Measurements from ENCODE around the gene UGT1A6.

UGT1A6 gene

DNA sequence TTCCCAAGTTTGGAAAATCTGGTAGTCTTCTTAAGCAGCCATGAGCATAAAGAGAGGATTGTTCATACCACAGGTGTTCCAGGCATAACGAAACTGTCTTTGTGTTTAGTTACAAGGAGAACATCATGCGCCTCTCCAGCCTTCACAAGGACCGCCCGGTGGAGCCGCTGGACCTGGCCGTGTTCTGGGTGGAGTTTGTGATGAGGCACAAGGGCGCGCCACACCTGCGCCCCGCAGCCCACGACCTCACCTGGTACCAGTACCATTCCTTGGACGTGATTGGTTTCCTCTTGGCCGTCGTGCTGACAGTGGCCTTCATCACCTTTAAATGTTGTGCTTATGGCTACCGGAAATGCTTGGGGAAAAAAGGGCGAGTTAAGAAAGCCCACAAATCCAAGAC is 79.5 kb downstream of the UGT1A6 start:
- DNase-seq, result no peak

GRCh38 chr2:233772583-233772982 is 79.9 kb downstream of the UGT1A6 start:
- no peak for DNase-seq

- no peak for DNase-seq
Measured at GRCh38 chr2:233773854-233774253, 81.2 kb downstream of the UGT1A6 start.

DNA sequence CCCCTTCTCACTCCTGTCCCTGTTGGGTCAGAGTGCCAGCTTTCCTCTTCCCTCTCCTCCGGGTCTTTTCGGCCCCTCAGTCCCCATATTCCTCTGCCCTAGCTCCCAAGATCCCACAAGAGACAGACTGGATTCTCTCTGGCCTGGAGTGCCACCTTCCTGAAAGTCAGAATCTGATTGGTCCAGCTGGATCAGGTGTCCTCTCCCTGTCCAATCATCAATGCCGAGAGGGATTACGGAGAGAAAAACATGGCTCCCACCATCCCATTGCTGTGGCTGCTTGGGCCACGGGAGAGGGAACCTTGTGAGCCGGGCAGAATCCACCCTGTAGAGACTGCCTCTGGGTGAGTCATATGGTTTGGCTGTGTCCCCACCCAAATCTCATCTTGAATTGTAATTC is 82.7 kb downstream of the UGT1A6 start:
- no peak for DNase-seq

DNA sequence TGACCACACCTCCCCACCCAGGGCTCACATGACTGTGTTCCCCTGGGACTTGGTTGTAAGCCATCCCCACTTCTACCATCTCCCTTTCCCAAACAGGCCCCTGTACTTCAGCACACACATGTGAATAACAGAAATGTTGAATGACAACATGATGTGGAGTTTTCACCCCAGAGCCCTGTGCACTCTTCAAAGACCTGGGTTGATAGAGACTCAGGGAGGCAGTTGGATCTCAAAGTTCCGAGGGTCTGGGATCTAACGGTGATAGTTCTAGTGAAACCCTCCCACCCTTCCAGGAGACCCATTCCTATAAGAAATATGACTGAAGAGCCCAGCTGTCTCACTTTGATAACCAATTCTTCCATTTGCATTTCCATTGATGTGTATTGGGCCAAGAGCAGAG is 85.3 kb downstream of the UGT1A6 start, which contains the start of gene MROH2A:
MROH2A (plus strand) TSS at position 301 of the 400 bp plus-strand sequence. CDS start 1,029 bp downstream, outside the sequence.
- no peak for DNase-seq

- no peak for DNase-seq
Measured at GRCh38 chr2:233779722-233780121, 87.0 kb downstream of the UGT1A6 start.

- DNase-seq, result no peak
Measured at GRCh38 chr2:233780771-233781170, 88.1 kb downstream of the UGT1A6 start.

DNA sequence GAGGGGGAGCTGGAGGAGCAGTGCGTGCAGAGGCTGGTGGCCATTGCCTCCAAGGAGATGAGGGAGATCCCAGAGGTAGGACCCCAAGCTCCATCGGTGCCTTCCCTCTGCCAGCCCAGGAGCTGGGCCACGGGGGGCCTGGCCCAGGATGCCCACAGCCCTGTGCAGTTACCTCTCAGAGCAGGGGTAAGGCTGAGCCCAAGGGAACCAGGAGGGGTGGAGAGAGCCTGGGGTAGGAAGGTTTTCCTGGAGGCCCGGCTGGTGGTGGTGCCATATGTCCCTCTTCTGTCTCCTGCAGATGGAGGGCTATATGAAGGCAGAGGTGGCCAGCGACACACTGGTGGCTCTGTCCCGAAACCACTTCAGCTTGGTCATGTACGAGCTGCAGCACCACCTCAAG is 96.9 kb downstream of the UGT1A6 start:
- no peak for DNase-seq

- DNase-seq, result no peak
Measured at GRCh38 chr2:233791151-233791882, 98.6 kb downstream of the UGT1A6 start.

DNA sequence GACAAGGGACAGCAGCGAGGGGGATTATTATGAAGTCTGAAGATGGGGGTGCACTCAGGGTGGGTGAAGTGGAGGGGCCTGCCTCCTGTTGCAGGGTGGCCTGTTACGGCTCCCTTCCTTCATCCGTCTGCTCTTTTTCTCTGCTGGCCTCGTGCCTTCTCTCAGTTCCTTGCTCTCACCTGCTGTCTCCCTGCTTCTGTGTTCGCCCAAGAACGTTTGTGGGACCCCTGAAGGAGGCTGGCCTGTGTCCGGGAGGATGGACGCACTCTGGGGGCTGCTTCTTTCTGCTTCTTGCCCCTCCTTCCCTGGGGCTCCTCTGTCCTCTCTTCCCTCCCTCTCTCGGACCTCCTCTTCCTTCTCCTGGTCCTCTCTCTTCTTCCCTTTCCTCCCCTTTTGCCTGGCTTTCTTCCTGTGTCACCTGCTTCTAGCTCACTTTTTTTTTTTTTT is 99.2 kb downstream of the UGT1A6 start:
- DNase-seq, result no peak

GRCh38 chr2:233792720-233793119 is 100.0 kb downstream of the UGT1A6 start:
- DNase-seq, result no peak

DNA sequence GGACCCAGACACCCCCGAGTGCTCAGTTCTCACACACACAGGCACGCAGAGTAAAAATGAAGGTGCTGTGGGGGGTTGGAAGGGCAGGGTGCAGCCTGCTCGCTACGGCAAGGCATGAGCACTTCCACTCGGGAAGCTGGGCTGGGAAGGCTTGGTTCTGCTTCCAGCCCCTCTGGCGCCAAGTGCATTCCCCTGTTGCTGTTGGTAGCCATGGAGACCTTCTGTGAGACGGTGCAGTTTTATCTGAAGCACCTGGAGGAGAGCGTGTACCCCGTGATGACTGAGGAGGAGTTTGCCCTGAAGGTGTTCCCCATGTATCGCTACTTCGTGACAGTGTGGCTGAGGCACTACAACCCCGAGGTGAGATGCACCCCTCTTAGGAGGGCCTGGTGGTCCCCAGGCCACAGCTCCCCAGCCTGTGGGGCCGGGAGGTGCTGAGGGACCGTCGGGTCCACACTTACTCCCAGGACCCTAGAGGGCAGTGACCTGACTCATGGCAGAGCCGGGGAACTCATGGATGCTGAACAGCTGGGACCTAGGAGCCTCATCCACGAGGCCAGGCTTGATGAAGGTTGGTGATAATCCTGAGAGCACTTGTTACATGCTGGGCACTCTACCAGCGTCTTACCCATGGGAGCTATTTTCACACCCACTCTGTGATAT is 100.9 kb downstream of the UGT1A6 start:
- no peak for DNase-seq

- DNase-seq, result no peak
Measured at GRCh38 chr2:233794128-233794658, 101.5 kb downstream of the UGT1A6 start.

DNA sequence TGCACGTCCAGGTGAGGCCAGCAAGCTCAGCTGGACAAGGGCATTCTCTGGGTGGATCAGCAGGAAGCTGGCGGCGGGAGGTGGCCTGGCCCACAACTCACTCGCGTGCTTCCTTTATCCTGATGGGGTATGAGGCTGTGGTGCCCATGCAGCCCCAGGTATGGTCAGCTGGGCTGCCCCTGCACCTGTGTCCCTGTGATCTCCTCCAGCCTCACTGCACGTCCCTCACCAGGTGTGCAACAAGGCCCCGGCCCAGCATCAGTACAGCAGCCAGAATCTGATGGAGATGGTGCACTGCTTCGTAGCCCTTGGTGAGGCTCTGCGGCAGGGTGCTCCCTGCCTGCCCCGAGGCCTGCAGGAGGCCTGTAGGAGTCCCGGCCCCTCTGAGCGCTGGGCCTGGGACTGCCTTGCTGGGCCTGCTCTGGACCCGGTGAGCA is 103.1 kb downstream of the UGT1A6 start:
- DNase-seq, result no peak

DNA sequence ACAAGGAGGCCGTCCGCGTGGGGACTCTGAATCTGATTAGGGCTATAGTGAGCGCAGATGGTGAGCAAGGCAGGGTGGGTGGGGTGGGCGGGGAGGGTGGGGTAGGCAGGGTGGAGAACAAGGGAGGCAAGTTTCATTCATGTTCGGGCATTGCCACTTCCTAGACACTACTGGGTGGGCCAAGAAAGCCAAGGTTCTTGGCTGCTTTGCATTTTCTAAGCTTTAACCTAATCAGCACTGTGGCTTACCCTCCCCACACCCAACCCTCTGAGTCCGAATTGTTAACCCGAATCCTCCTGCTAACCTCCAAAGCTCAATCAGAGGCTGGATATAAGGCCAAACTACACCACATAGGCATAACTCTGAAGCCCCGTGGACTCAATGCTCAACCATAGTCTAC is 103.6 kb downstream of the UGT1A6 start:
- no peak for DNase-seq

DNA sequence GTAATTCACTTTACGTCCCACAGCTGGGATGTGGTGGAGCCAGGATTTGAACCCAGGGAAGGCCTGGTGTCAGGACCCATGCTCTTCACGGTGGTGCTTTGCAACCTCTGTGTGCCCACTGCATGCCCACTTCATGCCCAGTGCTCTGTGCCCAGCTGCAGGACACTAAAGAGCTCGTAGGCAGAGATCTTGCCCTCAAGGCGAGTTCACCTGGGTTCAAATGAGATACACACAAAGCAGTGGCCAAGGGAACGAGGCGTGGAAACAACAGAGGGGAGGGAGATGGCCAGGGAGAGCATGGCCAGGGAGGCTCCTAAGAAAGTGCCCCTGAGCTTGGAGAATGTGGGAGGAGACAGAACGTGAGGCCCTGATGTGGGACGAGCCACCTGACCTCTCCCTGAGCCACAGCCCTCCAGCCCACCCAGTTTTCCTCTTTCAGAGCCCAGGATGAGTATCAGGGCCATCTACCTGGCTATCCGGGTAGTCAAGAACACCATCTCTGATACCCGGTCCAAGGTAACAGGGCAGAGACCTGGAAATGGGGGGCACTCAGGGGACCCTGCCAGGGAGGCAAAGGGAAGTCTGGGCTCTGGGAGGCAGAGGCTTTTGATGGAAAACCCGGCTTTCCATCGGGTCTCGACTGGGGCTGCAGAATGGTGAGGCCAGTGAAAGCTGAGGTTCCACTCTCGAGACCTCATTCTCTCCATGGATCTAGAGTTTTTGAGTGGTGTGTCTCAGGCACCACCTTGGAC is 105.8 kb downstream of the UGT1A6 start:
- no peak for DNase-seq

DNA sequence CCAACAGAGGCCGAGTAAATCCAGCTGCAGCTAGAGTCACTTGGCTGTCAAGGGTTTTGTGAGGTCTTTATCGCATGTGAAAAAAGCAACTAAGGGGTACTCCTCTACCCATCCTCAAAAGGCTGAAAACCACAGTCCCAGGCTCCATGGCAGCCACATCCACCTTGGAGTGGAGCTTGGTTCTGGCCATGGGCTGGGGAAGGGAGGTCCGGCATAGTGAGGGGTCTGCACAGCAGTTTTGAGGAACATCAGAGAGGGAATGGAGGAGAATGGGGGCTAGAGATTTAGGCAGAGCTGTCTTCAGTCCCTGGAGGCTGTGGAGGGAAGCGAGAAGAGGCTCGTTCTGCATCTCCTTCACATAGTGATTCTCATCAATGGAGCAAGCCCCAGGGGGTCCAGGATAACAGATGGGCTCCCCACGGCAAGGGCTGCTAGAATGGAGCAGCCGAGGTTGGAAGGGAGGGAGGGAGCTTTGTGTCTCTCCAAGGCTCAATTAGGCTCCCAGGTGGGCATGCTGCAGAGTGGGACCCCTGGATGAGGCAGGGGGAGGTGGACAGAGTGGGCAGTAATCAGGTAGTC is 106.5 kb downstream of the UGT1A6 start:
- no peak for DNase-seq

- no peak for DNase-seq
Measured at GRCh38 chr2:233799716-233800115, 107.0 kb downstream of the UGT1A6 start.

- DNase-seq, result no peak
Measured at GRCh38 chr2:233800208-233800607, 107.5 kb downstream of the UGT1A6 start.

DNA sequence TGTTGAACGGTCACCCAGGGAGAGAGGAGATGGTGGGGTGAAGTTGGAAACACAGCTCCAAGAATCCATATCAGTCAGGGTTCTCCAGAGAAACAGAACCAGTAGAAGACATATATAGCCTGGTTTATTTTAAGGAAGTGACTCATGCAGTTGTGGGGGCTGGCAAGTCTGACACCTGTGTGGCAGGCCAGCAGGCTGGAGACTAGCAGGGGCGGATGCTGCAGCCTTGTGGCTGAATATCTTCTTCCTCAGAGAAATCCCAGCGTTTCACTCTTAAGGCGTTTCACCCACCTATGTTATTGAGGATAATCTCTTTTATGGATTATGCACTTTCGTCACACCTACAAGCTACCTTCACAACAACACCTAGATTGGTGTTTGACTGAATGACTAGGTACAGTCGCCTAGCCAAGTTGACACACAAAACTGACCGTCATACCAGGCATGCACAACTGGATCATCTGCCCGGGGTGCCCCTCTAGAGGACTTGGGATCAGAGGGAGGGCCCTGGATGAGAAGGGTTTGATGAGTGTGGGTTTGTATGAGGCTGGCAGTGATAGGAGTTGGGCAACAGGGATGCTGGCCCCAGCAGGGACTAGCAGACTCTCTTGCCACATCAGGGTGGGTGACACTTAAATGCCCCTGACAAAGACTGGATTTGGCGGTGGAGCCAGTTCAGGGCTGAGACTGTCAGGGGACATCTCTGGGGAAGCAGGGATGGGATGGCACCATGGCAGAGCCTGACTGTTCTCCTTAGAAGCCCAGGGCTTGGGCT is 108.9 kb downstream of the UGT1A6 start:
- no peak for DNase-seq

GRCh38 chr2:233802132-233802815 is 109.6 kb downstream of the UGT1A6 start:
- no peak for DNase-seq

Measured in Kasumi-1 (cell line).